CD4-positive, alpha-beta memory T cell (primary cell): ENCODE measurements around the gene MKNK2. TPM values are rescaled to one million over a fixed set of nuclear protein-coding genes. Genes with fewer than 3 reads are reported as not detected.

Experiments used
- polyA plus RNA-seq, 2 donors: library from polyadenylated mRNA; unstranded; fragments of 300-500 nt; fragmentation: Illumina TruSeq; gene quantifications; one replicate each; pipeline ENCODE4 v1.2.3, GENCODE V29; 2021
- total RNA-seq, 2 experiments: library from RNA; stranded (reverse); gene quantifications; one replicate each; pipeline ENCODE4 v1.2.3, GENCODE V29; 2021

MKNK2 gene
- total and polyA plus RNA-seq, 4 experiments from 2014 or later, result 24.1 to 195 (median 129) TPM

Other genes starting within 250 kb of the MKNK2 start
- 1 to 10 TPM; 4.9 to 5.5 TPM for gene ATP8B3, start 239.0 kb downstream of the MKNK2 start, total RNA-seq
- gene ATP8B3, start 239.0 kb downstream of the MKNK2 start, polyA plus RNA-seq, result 1 to 10 TPM in 1 of 2 donors, under 1 TPM in 1; 0.73 to 2.3 TPM
- 10 to 100 TPM; 57.1 to 57.3 TPM for gene REXO1, start 202.8 kb downstream of the MKNK2 start, total RNA-seq
- gene REXO1, start 202.8 kb downstream of the MKNK2 start, polyA plus RNA-seq, result 10 to 100 TPM in 1 of 2 donors, 1 to 10 TPM in 1; 1.5 to 11.9 TPM
- 10 to 100 TPM; 17.9 to 19.3 TPM for gene KLF16, start 187.7 kb downstream of the MKNK2 start, total RNA-seq
- 1 to 10 TPM in 1 of 2 donors, under 1 TPM in 1; 0.39 to 1.3 TPM for gene KLF16, start 187.7 kb downstream of the MKNK2 start, polyA plus RNA-seq
- gene ABHD17A, start 165.7 kb downstream of the MKNK2 start, total RNA-seq, result 100 to 1,000 TPM; 106 to 109 TPM
- gene ABHD17A, start 165.7 kb downstream of the MKNK2 start, polyA plus RNA-seq, result 100 to 1,000 TPM; 138 to 204 TPM
- gene ADAT3, start 145.8 kb downstream of the MKNK2 start, total RNA-seq, result 1 to 10 TPM; 3.7 to 4.9 TPM
- gene ADAT3, start 145.8 kb downstream of the MKNK2 start, polyA plus RNA-seq, result 1 to 10 TPM; 1.4 to 3.9 TPM
- 10 to 100 TPM; 23.4 to 29.1 TPM for gene SCAMP4, start 145.8 kb downstream of the MKNK2 start, total RNA-seq
- gene SCAMP4, start 145.8 kb downstream of the MKNK2 start, polyA plus RNA-seq, result 10 to 100 TPM in 1 of 2 donors, 1 to 10 TPM in 1; 9.8 to 15.5 TPM
- gene CSNK1G2, start 110.1 kb downstream of the MKNK2 start, total RNA-seq, result 100 to 1,000 TPM; 142 to 144 TPM
- 10 to 100 TPM; 11.3 to 56.7 TPM for gene CSNK1G2, start 110.1 kb downstream of the MKNK2 start, polyA plus RNA-seq
- gene BTBD2, start 35.5 kb downstream of the MKNK2 start, total RNA-seq, result 10 to 100 TPM; 52.2 to 59.4 TPM
- gene BTBD2, start 35.5 kb downstream of the MKNK2 start, polyA plus RNA-seq, result 1 to 10 TPM; 2.8 to 6.6 TPM
- 100 to 1,000 TPM; 130 to 135 TPM for gene MOB3A, start 45.1 kb upstream of the MKNK2 start, total RNA-seq
- gene MOB3A, start 45.1 kb upstream of the MKNK2 start, polyA plus RNA-seq, result 100 to 1,000 TPM in 1 of 2 donors, 10 to 100 TPM in 1; 29.6 to 114 TPM
- 10 to 100 TPM; 18.6 to 22.1 TPM for gene IZUMO4, start 45.7 kb upstream of the MKNK2 start, total RNA-seq
- gene IZUMO4, start 45.7 kb upstream of the MKNK2 start, polyA plus RNA-seq, result 1 to 10 TPM in 1 of 2 donors, under 1 TPM in 1; 0.84 to 1.2 TPM
- 10 to 100 TPM; 80.6 to 87.2 TPM for gene AP3D1, start 100.3 kb upstream of the MKNK2 start, total RNA-seq
- gene AP3D1, start 100.3 kb upstream of the MKNK2 start, polyA plus RNA-seq, result 10 to 100 TPM in 1 of 2 donors, 1 to 10 TPM in 1; 6.7 to 58.9 TPM
- 10 to 100 TPM; 29.6 to 29.9 TPM for gene DOT1L, start 112.7 kb upstream of the MKNK2 start, total RNA-seq
- under 1 TPM; 0.03 to 0.94 TPM for gene DOT1L, start 112.7 kb upstream of the MKNK2 start, polyA plus RNA-seq
- 10 to 100 TPM; 64.9 to 65.3 TPM for gene PLEKHJ1, start 185.1 kb upstream of the MKNK2 start, total RNA-seq
- 100 to 1,000 TPM; 105 to 119 TPM for gene PLEKHJ1, start 185.1 kb upstream of the MKNK2 start, polyA plus RNA-seq
- 100 to 1,000 TPM; 140 to 141 TPM for gene SF3A2, start 185.6 kb upstream of the MKNK2 start, total RNA-seq
- 10 to 100 TPM in 1 of 2 donors, 1 to 10 TPM in 1; 8.3 to 37.8 TPM for gene SF3A2, start 185.6 kb upstream of the MKNK2 start, polyA plus RNA-seq
- 10 to 100 TPM in 1 of 2 experiments, 1 to 10 TPM in 1; 7.5 to 12.7 TPM for gene AMH, start 198.1 kb upstream of the MKNK2 start, total RNA-seq
- gene AMH, start 198.1 kb upstream of the MKNK2 start, polyA plus RNA-seq, result not detected
- 1 to 10 TPM; 1.3 to 1.5 TPM for gene JSRP1, start 205.2 kb upstream of the MKNK2 start, total RNA-seq
- 1 to 10 TPM; 1.1 to 1.7 TPM for gene JSRP1, start 205.2 kb upstream of the MKNK2 start, polyA plus RNA-seq
- gene PEAK3, start 230.9 kb upstream of the MKNK2 start, total RNA-seq, result under 1 TPM in 1 of 2 experiments, not detected in 1; 0.11 TPM
- gene PEAK3, start 230.9 kb upstream of the MKNK2 start, polyA plus RNA-seq, result under 1 TPM; 0.07 TPM